ENCODE data around the gene LDAH.

The LDAH gene

DNA sequence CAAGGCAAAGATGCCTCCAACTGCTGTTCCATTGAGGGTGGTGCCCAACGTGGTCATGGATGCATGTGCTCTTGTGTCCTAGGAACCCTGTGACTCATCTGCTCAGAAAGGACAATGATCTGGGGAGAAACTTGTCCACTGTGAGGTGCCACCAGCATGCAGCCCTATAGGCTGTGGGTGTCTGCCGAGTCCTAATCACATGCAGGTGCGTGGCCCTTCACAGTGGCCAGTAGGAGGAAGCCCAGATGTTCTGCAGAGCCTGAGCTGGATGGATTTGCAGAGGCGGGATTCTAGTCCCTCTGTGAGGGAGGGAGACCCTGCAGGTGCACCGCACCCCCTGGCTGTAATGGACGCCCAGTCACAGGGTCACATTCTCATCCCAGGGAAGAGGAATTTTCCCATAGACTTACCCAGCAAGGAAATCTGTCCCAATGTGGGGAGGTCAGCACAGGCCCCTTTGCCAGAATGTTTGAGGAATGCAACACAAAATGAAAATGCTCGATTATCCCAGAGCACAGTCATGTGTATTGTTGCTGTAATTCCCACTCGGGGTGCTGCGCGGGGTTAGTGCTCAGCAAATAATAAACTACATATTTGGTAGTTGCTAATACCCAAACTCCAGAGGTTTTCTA, 142.0 kb downstream of the LDAH start (continued):
- TF ChIP-seq, protein P1, sequence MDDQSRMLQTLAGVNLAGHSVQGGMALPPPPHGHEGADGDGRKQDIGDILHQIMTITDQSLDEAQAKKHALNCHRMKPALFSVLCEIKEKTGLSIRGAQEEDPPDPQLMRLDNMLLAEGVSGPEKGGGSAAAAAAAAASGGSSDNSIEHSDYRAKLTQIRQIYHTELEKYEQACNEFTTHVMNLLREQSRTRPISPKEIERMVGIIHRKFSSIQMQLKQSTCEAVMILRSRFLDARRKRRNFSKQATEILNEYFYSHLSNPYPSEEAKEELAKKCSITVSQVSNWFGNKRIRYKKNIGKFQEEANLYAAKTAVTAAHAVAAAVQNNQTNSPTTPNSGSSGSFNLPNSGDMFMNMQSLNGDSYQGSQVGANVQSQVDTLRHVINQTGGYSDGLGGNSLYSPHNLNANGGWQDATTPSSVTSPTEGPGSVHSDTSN (CRISPR knock-in tag; IDR thresholded peaks at IDR 0.05): no peak
- TF ChIP-seq, protein P2, sequence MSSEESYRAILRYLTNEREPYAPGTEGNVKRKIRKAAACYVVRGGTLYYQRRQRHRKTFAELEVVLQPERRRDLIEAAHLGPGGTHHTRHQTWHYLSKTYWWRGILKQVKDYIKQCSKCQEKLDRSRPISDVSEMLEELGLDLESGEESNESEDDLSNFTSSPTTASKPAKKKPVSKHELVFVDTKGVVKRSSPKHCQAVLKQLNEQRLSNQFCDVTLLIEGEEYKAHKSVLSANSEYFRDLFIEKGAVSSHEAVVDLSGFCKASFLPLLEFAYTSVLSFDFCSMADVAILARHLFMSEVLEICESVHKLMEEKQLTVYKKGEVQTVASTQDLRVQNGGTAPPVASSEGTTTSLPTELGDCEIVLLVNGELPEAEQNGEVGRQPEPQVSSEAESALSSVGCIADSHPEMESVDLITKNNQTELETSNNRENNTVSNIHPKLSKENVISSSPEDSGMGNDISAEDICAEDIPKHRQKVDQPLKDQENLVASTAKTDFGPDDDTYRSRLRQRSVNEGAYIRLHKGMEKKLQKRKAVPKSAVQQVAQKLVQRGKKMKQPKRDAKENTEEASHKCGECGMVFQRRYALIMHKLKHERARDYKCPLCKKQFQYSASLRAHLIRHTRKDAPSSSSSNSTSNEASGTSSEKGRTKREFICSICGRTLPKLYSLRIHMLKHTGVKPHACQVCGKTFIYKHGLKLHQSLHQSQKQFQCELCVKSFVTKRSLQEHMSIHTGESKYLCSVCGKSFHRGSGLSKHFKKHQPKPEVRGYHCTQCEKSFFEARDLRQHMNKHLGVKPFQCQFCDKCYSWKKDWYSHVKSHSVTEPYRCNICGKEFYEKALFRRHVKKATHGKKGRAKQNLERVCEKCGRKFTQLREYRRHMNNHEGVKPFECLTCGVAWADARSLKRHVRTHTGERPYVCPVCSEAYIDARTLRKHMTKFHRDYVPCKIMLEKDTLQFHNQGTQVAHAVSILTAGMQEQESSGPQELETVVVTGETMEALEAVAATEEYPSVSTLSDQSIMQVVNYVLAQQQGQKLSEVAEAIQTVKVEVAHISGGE (tag by site-specific recombination; conservative IDR thresholded peaks at IDR 0.05; ENCODE audit: low read depth): no peak
- TF ChIP-seq IKZF3 (tag by site-specific recombination; IDR thresholded peaks at IDR 0.05) (no peak), GLIS2 (tag by site-specific recombination; IDR thresholded peaks at IDR 0.05) (no peak), ZNF626 (tag by site-specific recombination; IDR thresholded peaks at IDR 0.05) (no peak), ZBTB21 (tag by site-specific recombination; IDR thresholded peaks at IDR 0.05) (no peak)
- TF ChIP-seq, protein P3, sequence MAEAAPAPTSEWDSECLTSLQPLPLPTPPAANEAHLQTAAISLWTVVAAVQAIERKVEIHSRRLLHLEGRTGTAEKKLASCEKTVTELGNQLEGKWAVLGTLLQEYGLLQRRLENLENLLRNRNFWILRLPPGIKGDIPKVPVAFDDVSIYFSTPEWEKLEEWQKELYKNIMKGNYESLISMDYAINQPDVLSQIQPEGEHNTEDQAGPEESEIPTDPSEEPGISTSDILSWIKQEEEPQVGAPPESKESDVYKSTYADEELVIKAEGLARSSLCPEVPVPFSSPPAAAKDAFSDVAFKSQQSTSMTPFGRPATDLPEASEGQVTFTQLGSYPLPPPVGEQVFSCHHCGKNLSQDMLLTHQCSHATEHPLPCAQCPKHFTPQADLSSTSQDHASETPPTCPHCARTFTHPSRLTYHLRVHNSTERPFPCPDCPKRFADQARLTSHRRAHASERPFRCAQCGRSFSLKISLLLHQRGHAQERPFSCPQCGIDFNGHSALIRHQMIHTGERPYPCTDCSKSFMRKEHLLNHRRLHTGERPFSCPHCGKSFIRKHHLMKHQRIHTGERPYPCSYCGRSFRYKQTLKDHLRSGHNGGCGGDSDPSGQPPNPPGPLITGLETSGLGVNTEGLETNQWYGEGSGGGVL (tag by site-specific recombination; IDR thresholded peaks at IDR 0.05): no peak

DNA sequence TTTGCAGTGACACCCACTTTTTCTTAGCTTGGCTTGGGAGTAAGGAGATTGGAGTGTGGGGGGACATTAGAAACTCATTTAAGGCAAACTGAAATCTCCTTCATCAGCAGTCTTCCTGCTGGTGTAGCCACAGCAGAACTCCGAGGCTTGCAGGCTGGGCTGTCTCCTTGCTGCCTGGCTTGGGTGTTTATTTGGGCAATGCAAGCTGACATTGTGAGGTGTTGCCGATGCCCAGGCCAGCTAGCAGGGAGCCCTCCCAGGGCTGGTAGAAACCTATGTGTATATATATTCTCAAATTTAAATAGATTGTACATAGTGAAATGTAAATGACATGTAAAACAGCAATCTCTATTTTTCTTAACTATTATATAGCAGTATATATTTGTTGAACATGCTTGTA, 144.1 kb downstream of the LDAH start:
- TF ChIP-seq SCRT1 (tag by site-specific recombination; IDR thresholded peaks at IDR 0.05; ENCODE audit: borderline replicate concordance) (no peak), ZNF121 (tag by site-specific recombination; IDR thresholded peaks at IDR 0.05) (no peak), ZNF324 (tag by site-specific recombination; IDR thresholded peaks at IDR 0.05) (no peak), TRIM28 (IDR thresholded peaks at IDR 0.05; ENCODE audit: borderline replicate concordance, low read length) (no peak), ZFP3 (tag by site-specific recombination; IDR thresholded peaks at IDR 0.05; ENCODE audit: low read depth) (no peak)
- TF ChIP-seq, protein P4, sequence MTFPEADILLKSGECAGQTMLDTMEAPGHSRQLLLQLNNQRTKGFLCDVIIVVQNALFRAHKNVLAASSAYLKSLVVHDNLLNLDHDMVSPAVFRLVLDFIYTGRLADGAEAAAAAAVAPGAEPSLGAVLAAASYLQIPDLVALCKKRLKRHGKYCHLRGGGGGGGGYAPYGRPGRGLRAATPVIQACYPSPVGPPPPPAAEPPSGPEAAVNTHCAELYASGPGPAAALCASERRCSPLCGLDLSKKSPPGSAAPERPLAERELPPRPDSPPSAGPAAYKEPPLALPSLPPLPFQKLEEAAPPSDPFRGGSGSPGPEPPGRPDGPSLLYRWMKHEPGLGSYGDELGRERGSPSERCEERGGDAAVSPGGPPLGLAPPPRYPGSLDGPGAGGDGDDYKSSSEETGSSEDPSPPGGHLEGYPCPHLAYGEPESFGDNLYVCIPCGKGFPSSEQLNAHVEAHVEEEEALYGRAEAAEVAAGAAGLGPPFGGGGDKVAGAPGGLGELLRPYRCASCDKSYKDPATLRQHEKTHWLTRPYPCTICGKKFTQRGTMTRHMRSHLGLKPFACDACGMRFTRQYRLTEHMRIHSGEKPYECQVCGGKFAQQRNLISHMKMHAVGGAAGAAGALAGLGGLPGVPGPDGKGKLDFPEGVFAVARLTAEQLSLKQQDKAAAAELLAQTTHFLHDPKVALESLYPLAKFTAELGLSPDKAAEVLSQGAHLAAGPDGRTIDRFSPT (tag by site-specific recombination; IDR thresholded peaks at IDR 0.05): no peak
- TF ChIP-seq, protein P3 (tag by site-specific recombination; IDR thresholded peaks at IDR 0.05): no peak
- TF ChIP-seq, protein P5, sequence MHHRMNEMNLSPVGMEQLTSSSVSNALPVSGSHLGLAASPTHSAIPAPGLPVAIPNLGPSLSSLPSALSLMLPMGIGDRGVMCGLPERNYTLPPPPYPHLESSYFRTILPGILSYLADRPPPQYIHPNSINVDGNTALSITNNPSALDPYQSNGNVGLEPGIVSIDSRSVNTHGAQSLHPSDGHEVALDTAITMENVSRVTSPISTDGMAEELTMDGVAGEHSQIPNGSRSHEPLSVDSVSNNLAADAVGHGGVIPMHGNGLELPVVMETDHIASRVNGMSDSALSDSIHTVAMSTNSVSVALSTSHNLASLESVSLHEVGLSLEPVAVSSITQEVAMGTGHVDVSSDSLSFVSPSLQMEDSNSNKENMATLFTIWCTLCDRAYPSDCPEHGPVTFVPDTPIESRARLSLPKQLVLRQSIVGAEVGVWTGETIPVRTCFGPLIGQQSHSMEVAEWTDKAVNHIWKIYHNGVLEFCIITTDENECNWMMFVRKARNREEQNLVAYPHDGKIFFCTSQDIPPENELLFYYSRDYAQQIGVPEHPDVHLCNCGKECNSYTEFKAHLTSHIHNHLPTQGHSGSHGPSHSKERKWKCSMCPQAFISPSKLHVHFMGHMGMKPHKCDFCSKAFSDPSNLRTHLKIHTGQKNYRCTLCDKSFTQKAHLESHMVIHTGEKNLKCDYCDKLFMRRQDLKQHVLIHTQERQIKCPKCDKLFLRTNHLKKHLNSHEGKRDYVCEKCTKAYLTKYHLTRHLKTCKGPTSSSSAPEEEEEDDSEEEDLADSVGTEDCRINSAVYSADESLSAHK (tag by site-specific recombination; IDR thresholded peaks at IDR 0.05): no peak
- Histone ChIP-seq H3K36me3 (ENCODE audit: control insufficient read depth in 2 of 2, insufficient read depth in 1 of 2, low read length in 2 of 2) (peaks cover 0 to 61% of the 10 kb centered on the region in 2 experiments; a peak in 1 of 3 replicates), H3K4me3 (ENCODE audit: low read depth, low read length) (no peak overlapping the region), H3K9me3 (ENCODE audit: control insufficient read depth, insufficient read depth, low read depth, low read length) (no peaks in the 10 kb centered on the region), H3K27ac (ENCODE audit: extremely low read depth, low read depth, low read length) (no peak overlapping the region), H3K4me1 (ENCODE audit: control insufficient read depth, insufficient read depth, low read length) (no peaks in the 10 kb centered on the region)
- ChIA-PET CTCF (interaction anchor here (0.7 to 7.4 kb wide), 7 partner anchors 11 to 285 kb away, joined by 3 to 60 read pairs (median 5); no protein-coding TSS in a partner anchor), POLR2A (no interaction called here)
